Measurements from ENCODE around the gene SYNGR2.
"Not testable (repeated sequence)": the region's sequence is repeated elsewhere in the genome, so short reads cannot be mapped to it uniquely, and the experiment has no call there.

Gene SYNGR2

GRCh38 chr17:78171591-78172248, 3.3 kb downstream of the SYNGR2 start:
- not testable (repeated sequence) for H3K27me3 ChIP-seq (ENCODE audit: insufficient read depth, low read length); H3K27ac ChIP-seq (ENCODE audit: low read length); H3K9ac ChIP-seq (ENCODE audit: low read depth, low read length); H3K4me3 ChIP-seq (ENCODE audit: low read length); H3K9me3 ChIP-seq (ENCODE audit: insufficient read depth, low read depth, low read length)
- H3K36me3 ChIP-seq (ENCODE audit: insufficient read depth, low read depth, low read length) = peaks cover 36% of the 10 kb centered on the region
- peaks cover 12% of the 10 kb centered on the region for H3K4me1 ChIP-seq (ENCODE audit: insufficient read depth, low read length)

- Histone ChIP-seq H3K36me3 (ENCODE audit: insufficient read depth, low read depth, low read length) (peaks cover 43% of the 10 kb centered on the region), H3K9ac (ENCODE audit: low read depth, low read length) (peak overlapping the region; percentile 20; the same call in 1 of the 2 replicates), H3K9me3 (ENCODE audit: insufficient read depth, low read depth, low read length) (no peaks in the 10 kb centered on the region), H3K4me1 (ENCODE audit: insufficient read depth, low read length) (peaks cover 15% of the 10 kb centered on the region), H3K27me3 (ENCODE audit: insufficient read depth, low read length) (no peaks in the 10 kb centered on the region), H3K4me3 (ENCODE audit: low read length) (no peak overlapping the region), H3K27ac (ENCODE audit: low read length) (no peak overlapping the region)
These were observed 4.1 kb downstream of the SYNGR2 start for GRCh38 chr17:78172249-78173051.

- no peaks in the 10 kb centered on the region for H3K9me3 ChIP-seq (ENCODE audit: insufficient read depth, low read depth, low read length)
- H3K9ac ChIP-seq (ENCODE audit: low read depth, low read length) = no peak overlapping the region
- no peaks in the 10 kb centered on the region for H3K27me3 ChIP-seq (ENCODE audit: insufficient read depth, low read length)
- H3K27ac ChIP-seq (ENCODE audit: low read length) = no peak overlapping the region
- peaks cover 15% of the 10 kb centered on the region for H3K4me1 ChIP-seq (ENCODE audit: insufficient read depth, low read length)
- peaks cover 47% of the 10 kb centered on the region for H3K36me3 ChIP-seq (ENCODE audit: insufficient read depth, low read depth, low read length)
- H3K4me3 ChIP-seq (ENCODE audit: low read length) = no peak overlapping the region
These were observed 4.8 kb downstream of the SYNGR2 start for GRCh38 chr17:78173097-78173715.

GRCh38 chr17:78174346-78174869, 6.0 kb downstream of the SYNGR2 start:
- H3K9me3 ChIP-seq (ENCODE audit: insufficient read depth, low read depth, low read length) = no peaks in the 10 kb centered on the region
- H3K4me3 ChIP-seq (ENCODE audit: low read length) = no peak overlapping the region
- peaks cover 15% of the 10 kb centered on the region for H3K4me1 ChIP-seq (ENCODE audit: insufficient read depth, low read length)
- peaks cover 59% of the 10 kb centered on the region for H3K36me3 ChIP-seq (ENCODE audit: insufficient read depth, low read depth, low read length)
- H3K27me3 ChIP-seq (ENCODE audit: insufficient read depth, low read length) = no peaks in the 10 kb centered on the region
- H3K27ac ChIP-seq (ENCODE audit: low read length) = no peak overlapping the region
- H3K9ac ChIP-seq (ENCODE audit: low read depth, low read length) = no peak overlapping the region

GRCh38 chr17:78174870-78175642, 6.7 kb downstream of the SYNGR2 start:
- H3K36me3 ChIP-seq (ENCODE audit: insufficient read depth, low read depth, low read length) = peaks cover 65% of the 10 kb centered on the region
- H3K9me3 ChIP-seq (ENCODE audit: insufficient read depth, low read depth, low read length) = no peaks in the 10 kb centered on the region
- H3K27me3 ChIP-seq (ENCODE audit: insufficient read depth, low read length) = no peaks in the 10 kb centered on the region
- no peak overlapping the region for H3K27ac ChIP-seq (ENCODE audit: low read length)
- no peak overlapping the region for H3K4me3 ChIP-seq (ENCODE audit: low read length)
- peaks cover 15% of the 10 kb centered on the region for H3K4me1 ChIP-seq (ENCODE audit: insufficient read depth, low read length)
- no peak overlapping the region for H3K9ac ChIP-seq (ENCODE audit: low read depth, low read length)

- Histone ChIP-seq H3K9ac (ENCODE audit: low read depth, low read length) (no peak overlapping the region), H3K36me3 (ENCODE audit: insufficient read depth, low read depth, low read length) (peaks cover 71% of the 10 kb centered on the region)
These were observed 7.2 kb downstream of the SYNGR2 start for GRCh38 chr17:78175643-78175981.

GRCh38 chr17:78176548-78177025, 8.2 kb downstream of the SYNGR2 start:
- no peaks in the 10 kb centered on the region for H3K27me3 ChIP-seq (ENCODE audit: insufficient read depth, low read length)
- H3K27ac ChIP-seq (ENCODE audit: low read length) = no peak overlapping the region
- no peak overlapping the region for H3K4me3 ChIP-seq (ENCODE audit: low read length)
- H3K4me1 ChIP-seq (ENCODE audit: insufficient read depth, low read length) = peaks cover 15% of the 10 kb centered on the region
- peaks cover 81% of the 10 kb centered on the region for H3K36me3 ChIP-seq (ENCODE audit: insufficient read depth, low read depth, low read length)
- H3K9me3 ChIP-seq (ENCODE audit: insufficient read depth, low read depth, low read length) = no peaks in the 10 kb centered on the region
- H3K9ac ChIP-seq (ENCODE audit: low read depth, low read length) = peak overlapping the region; percentile 41; the same call in 1 of the 2 replicates

More at GRCh38 chr17:78175643-78175981, 7.2 kb downstream of the SYNGR2 start:
- no peak overlapping the region for H3K4me3 ChIP-seq (ENCODE audit: low read length)
- no peak overlapping the region for H3K27ac ChIP-seq (ENCODE audit: low read length)
- H3K4me1 ChIP-seq (ENCODE audit: insufficient read depth, low read length) = peaks cover 15% of the 10 kb centered on the region
- H3K27me3 ChIP-seq (ENCODE audit: insufficient read depth, low read length) = no peaks in the 10 kb centered on the region
- no peaks in the 10 kb centered on the region for H3K9me3 ChIP-seq (ENCODE audit: insufficient read depth, low read depth, low read length)

GRCh38 chr17:78179372-78179771, 11.0 kb downstream of the SYNGR2 start:
- no peak overlapping the region for H3K9ac ChIP-seq (ENCODE audit: low read depth, low read length)
- H3K36me3 ChIP-seq (ENCODE audit: insufficient read depth, low read depth, low read length) = peaks cover 93% of the 10 kb centered on the region
- peaks cover 3% of the 10 kb centered on the region; the same call in 1 of the 2 replicates for H3K4me1 ChIP-seq (ENCODE audit: insufficient read depth, low read length)
- no peaks in the 10 kb centered on the region for H3K27me3 ChIP-seq (ENCODE audit: insufficient read depth, low read length)
- H3K4me3 ChIP-seq (ENCODE audit: low read length) = no peak overlapping the region
- no peak overlapping the region for H3K27ac ChIP-seq (ENCODE audit: low read length)
- no peaks in the 10 kb centered on the region for H3K9me3 ChIP-seq (ENCODE audit: insufficient read depth, low read depth, low read length)

- no peaks in the 10 kb centered on the region for H3K9me3 ChIP-seq (ENCODE audit: insufficient read depth, low read depth, low read length)
- no peak overlapping the region for H3K9ac ChIP-seq (ENCODE audit: low read depth, low read length)
- peaks cover 5% of the 10 kb centered on the region; the same call in 1 of the 2 replicates for H3K4me1 ChIP-seq (ENCODE audit: insufficient read depth, low read length)
- H3K36me3 ChIP-seq (ENCODE audit: insufficient read depth, low read depth, low read length) = peaks cover 94% of the 10 kb centered on the region
- no peaks in the 10 kb centered on the region for H3K27me3 ChIP-seq (ENCODE audit: insufficient read depth, low read length)
- H3K27ac ChIP-seq (ENCODE audit: low read length) = no peak overlapping the region
- no peak overlapping the region for H3K4me3 ChIP-seq (ENCODE audit: low read length)
These were observed 11.7 kb downstream of the SYNGR2 start for GRCh38 chr17:78180083-78180482.

GRCh38 chr17:78180508-78180907, 12.1 kb downstream of the SYNGR2 start:
- no peaks in the 10 kb centered on the region for H3K27me3 ChIP-seq (ENCODE audit: insufficient read depth, low read length)
- peaks cover 8% of the 10 kb centered on the region; the same call in 1 of the 2 replicates for H3K4me1 ChIP-seq (ENCODE audit: insufficient read depth, low read length)
- H3K4me3 ChIP-seq (ENCODE audit: low read length) = no peak overlapping the region

GRCh38 chr17:78182504-78182903, 14.1 kb downstream of the SYNGR2 start:
- Histone ChIP-seq H3K27ac (ENCODE audit: low read length) (no peak overlapping the region), H3K9me3 (ENCODE audit: insufficient read depth, low read depth, low read length) (no peaks in the 10 kb centered on the region), H3K36me3 (ENCODE audit: insufficient read depth, low read depth, low read length) (peaks cover 78% of the 10 kb centered on the region), H3K9ac (ENCODE audit: low read depth, low read length) (no peak overlapping the region), H3K27me3 (ENCODE audit: insufficient read depth, low read length) (no peaks in the 10 kb centered on the region), H3K4me1 (ENCODE audit: insufficient read depth, low read length) (0 out of 2 replicates have a peak, but pooled peaks cover 4% of the 10 kb centered on the region), H3K4me3 (ENCODE audit: low read length) (no peak overlapping the region)

More at GRCh38 chr17:78180508-78180907, 12.1 kb downstream of the SYNGR2 start:
- H3K27ac ChIP-seq (ENCODE audit: low read length) = no peak overlapping the region
- no peak overlapping the region for H3K9ac ChIP-seq (ENCODE audit: low read depth, low read length)
- peaks cover 94% of the 10 kb centered on the region for H3K36me3 ChIP-seq (ENCODE audit: insufficient read depth, low read depth, low read length)
- no peaks in the 10 kb centered on the region for H3K9me3 ChIP-seq (ENCODE audit: insufficient read depth, low read depth, low read length)

Data from iPS-20b (cell line).